WI38 (cell line): ENCODE results near the gene FETUB.

ENCODE experiments used
- H3K4me3 ChIP-seq: 2 replicates; pipeline ENCODE4 v1.5.1; 2011; ENCODE audit warnings: low read depth, mild to moderate bottlenecking, control low read depth, low read length
- CTCF ChIP-seq: IDR thresholded peaks from 2 replicates; pipeline ENCODE4 v1.5.1; 2012; ENCODE audit warnings: low read depth, mild to moderate bottlenecking, control low read depth, low read length

Gene FETUB

GRCh38 chr3:186605561-186606545 lies 34.3 kb upstream of the FETUB start:
- no peak for TF ChIP-seq CTCF
- H3K4me3 ChIP-seq, result no peak overlapping the region

DNA sequence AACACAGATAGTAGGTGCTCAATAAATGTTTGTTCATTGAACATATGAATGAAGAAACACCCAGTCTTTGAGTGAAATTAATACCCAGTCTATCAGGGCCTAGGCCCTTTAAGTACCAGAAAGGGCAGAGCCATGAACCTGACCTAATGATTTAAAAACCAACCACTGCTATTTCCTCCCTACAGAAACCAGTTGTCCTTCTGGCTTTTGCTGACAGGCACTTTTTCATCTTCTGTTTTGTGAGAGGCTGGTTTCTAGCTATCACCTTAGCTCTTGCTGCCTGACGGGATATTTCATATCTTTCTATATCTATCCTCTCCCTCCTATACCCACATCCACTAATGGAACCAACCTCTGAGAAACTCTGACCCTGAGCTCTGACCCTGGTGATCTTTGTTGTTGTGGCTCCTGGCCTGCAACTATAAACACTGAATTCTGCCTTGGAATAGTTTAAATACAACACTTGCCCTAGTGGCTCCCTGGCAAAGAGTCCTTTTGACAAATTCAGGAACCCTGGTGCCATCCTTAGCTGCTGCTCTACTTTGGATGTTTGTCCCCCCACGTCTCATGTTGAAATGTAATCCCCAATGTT lies 31.5 kb upstream of the FETUB start:
- no peak overlapping the region for H3K4me3 ChIP-seq
- no peak for TF ChIP-seq CTCF

DNA sequence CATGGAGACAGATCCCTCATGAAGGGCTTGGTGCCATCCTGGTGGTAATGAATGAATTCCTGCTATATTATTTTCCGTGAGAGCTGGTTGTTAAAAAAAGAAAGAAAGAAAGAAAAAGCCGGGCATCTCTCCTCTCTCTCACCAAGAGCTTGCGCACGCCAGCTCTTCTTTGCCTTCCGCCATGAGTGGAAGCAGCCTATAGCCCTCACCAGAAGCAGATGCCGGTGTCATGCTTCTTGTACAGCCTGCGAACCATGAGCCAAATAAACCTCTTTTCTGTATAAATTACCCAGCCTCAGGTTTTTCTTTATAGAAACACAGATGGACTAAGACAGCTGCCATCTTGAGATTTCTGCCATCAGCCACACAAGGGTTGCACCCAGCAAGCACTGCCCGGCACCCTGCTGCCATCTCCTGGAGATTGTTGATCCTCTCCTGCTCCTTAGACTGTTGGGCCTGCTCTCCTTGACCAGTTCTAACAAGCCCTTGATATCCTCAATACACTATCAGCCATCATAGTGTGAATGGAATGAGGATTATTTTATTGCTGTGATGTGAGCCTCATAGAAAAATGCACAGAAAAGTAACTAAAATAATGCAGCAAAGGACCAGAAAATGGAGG lies 30.8 kb upstream of the FETUB start:
- no peak for TF ChIP-seq CTCF
- H3K4me3 ChIP-seq, result no peak overlapping the region

DNA sequence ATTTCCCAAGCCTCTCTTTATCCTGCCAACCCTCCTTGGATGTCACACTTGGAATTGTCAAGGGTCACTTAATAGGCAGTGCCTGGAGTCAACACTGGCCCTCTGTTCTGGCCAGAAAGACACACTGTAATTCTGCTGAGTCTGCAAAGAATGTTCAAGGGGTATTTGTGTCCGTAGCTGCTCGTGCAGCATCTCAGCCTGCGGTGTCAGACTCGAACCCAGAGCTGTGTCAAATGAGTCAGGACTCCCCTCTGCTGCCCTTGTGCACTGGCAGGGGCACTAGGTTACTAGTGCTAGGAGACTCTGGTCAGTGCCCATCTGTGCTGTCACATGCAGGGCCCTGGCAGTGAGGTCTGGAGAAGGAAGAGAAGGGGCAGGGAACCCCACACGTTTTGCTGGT lies 28.1 kb upstream of the FETUB start:
- no peak overlapping the region for H3K4me3 ChIP-seq
- TF ChIP-seq CTCF, result no peak

GRCh38 chr3:186612721-186613636 lies 27.2 kb upstream of the FETUB start, which contains the start of gene AHSG:
TSS of gene AHSG (plus strand) at chr3:186613060. CDS start at chr3:186613142, 82 bp downstream.
- no peak within 1 kb of the TSS for H3K4me3 ChIP-seq

More at GRCh38 chr3:186612721-186613636, 27.2 kb upstream of the FETUB start, which contains the start of gene AHSG:
- no peak for TF ChIP-seq CTCF
